HG02610 (cell line): Measurements from ENCODE around the gene EVA1B.

Source experiments
- ATAC-seq: cut with Tn5 transposase; IDR thresholded peaks from one replicate; pipeline ENCODE4 v1.9.1; 2021; ENCODE audit warnings: mild to moderate bottlenecking, moderate library complexity; ENCODE audit not compliant: unreplicated experiment

Gene EVA1B

DNA sequence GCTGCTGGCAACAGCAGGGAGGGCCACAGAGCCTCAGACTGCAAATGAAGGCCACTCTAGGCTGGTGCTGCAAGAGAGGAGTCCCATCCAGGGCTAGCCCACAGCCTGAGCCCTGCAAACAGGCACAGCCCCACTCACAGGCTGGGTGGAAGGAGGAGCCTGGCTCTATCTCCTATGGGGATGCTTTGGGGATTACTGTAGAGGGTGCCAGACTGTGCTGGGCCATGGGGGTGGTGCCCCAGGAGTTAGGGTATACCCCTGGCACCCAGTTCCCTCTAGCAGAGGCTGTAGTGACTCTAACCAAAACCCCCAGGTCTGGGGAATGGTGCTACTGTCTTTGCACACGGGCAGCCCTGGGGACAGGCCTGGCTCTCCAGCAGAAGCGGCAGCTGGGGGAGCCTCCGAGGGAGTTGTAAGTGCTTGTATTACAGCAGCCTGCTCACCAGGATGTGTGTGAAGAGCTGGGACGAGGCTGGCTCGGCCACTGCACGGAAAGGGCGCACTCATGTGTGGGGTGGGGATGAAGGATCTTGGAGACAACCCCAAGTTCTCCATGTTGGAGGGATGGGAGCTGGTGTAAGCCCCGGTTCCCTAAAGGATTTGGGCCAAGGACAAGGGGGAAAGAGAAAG is 23.4 kb upstream of the EVA1B start:
- no peak for ATAC-seq

GRCh38 chr1:36345353-36345752 is 21.9 kb upstream of the EVA1B start:
- no peak for ATAC-seq

DNA sequence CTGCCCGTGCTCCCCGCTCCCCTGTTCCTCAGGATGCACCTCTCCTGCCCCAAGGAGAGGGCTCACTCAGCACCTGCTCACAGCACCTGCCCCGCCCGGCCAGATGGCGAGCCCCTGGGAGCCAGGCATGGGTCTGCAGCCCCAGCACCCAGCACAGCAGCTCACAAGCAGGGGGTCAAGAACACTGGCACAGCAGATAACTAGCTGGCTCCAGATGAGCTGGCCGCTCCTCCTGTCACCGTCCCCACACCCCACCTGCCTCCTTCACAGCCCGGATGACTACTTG is 20.9 kb upstream of the EVA1B start:
- no peak for ATAC-seq

DNA sequence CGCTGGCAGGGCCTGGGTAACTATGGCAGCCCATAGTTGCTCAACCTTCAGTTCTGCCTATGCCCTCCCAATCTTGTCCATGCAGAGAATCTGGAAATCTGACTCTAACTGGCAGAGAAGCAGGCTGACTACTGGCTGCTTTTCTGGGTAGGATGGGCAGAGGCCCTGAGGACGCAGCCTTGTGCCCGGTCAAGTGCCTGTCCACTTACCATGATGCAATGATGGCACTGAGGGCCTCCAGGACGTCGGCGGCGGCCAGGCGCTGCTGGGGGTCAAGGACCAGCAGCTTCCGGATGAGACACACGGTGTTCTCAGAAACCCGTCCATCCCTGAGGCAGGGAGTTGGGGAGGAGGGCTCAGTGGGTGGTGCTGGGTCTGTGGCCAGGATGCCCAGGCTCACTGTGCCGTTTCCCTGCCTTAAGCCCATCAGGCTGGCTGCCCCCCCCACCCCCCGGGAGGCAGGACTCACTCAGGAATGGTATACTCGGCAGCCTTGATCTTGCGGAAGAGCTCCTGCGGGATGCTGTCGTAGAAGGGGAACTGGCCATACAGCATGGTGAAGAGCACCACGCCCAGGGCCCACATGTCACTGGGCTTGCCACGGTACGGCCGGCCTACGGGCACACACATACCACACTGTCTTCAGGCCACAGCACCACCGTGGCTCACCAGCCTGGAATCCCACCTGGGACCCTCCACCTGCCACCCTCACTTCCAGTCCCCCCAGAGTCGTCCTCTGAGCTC is 20.4 kb upstream of the EVA1B start:
- ATAC-seq = no peak

GRCh38 chr1:36342426-36343185 is 19.2 kb upstream of the EVA1B start:
- no peak for ATAC-seq

GRCh38 chr1:36341626-36342320 is 18.3 kb upstream of the EVA1B start:
- ATAC-seq = no peak

GRCh38 chr1:36339615-36340014 is 16.2 kb upstream of the EVA1B start:
- no peak for ATAC-seq

DNA sequence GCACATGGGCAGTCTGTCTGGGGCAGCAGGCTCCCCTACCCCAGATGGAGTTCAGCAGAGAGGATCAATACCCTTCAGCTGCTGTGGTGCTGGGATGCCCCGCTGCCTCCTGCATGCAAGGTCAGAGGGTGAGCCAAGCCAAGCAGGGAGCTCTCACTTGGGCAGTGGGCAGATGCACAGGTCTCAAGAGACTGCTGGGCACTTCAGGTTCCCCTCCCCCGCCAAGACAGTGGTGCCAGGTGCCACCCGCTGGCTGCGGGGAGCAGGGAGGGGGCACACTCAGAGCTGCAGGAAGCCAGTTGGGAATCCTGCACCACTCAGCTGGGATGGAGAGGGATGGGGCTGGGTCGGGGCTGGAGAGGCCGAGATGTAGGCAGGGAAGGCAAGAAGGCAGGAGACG is 15.8 kb upstream of the EVA1B start:
- no peak for ATAC-seq

DNA sequence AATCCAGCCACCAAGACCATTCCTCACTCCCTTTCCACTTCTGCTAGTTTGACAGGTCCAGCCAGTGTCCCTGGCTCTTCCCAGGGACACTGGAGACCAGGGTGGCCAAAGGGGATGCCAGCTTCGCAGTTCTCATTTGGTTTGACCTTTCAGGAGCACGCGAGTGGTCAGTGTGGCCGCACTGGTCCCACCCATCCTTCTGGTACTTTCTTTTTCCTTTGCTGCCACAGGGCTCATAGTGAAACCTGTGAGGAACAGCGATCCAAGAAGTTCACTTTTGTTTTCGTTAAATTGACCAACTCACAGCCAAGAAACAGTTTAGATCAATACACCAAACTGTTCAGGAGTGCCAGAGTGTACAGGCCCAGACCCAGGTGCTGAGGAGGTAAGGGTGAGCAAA is 14.4 kb upstream of the EVA1B start:
- ATAC-seq = no peak

DNA sequence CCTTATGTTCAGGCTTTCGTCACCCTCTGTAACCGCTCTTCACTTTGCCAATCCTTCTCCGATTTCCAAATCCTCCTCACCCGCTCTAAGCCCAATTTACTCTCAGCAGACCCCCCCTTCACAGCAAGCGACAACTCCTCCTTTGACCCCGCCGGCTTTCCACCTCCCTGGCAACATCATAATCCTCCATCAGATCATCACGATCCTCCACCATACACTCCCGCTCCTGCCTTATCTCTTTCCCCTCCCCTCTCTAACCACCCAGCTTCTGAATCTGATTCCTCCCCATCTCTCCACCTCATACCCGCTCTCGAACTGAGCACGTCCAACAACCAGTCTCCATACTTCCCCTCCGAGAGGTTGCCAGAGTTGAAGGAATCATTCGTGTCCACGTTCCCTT is 7.5 kb upstream of the EVA1B start:
- ATAC-seq = no peak

GRCh38 chr1:36329817-36330216 is 6.4 kb upstream of the EVA1B start:
- ATAC-seq = no peak

DNA sequence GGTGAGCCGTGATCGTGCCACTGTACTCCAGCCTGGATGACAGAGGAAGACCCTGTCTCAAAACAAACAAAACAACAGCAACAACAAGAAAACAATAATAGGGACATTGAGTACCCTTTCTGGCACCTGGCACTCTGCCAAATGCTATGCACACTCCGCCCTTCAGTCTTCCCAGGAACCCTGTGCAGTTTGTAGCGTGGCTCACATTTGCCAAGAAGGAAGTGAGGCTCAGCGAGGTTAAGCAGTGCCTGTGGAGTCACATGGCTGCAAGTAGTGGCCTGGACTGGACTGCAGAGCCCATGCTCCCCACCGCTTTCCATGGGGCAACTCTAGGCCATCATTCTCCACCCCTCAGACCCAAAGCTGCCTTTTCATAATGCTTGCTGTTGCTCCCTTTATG is 5.3 kb upstream of the EVA1B start:
- no peak for ATAC-seq

DNA sequence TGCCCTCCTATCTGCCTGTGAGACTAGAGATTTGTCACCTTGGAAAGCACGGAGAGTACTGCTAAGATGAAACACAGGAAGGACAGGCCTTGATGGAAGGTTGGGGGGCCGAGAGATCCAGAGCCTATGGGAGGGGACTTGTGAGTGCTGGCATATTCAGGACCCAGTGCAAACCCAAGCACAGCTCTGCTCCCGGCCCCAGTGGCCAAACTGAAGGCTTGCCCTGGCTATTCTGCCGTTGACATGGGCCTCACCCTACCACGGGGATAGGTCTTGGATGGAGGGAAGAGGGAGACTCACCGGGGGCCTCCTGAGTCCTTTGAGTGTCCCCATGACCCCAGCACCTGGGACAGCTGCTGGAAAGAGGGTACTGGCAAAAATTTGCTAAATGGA is 4.6 kb upstream of the EVA1B start:
- no peak for ATAC-seq

DNA sequence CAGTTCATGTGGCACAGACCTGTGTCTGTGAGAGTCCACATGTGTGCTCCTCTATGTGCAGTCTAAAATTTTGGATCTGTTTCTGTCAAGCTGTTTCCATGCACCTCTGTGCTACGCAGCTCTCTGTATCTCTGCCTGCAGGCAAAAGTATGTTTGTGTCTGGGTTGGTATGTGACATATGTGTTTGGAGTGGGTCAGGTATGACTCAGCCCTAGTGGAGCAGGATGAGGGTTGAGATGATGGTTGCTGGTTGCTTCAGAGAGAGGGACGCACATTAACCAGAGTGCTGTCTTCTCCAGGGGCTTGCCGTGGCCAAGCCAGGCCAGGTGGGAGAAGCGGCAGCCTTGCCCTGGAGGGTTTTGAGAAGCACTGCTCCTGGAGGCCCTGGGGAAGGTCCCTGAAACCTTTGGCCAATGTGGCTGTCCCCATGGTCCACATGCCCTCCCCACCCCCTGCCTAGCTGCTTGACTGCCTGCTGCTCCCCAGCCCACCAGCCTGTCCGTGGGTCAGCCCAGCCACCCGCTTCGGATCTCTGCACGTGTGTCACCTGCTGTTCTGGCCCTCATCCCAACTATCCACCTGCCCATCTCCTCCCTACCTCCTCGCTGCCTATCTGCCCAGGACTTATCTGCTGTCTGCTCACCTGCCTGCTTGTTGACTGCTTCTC is 4.1 kb upstream of the EVA1B start:
- ATAC-seq = no peak

DNA sequence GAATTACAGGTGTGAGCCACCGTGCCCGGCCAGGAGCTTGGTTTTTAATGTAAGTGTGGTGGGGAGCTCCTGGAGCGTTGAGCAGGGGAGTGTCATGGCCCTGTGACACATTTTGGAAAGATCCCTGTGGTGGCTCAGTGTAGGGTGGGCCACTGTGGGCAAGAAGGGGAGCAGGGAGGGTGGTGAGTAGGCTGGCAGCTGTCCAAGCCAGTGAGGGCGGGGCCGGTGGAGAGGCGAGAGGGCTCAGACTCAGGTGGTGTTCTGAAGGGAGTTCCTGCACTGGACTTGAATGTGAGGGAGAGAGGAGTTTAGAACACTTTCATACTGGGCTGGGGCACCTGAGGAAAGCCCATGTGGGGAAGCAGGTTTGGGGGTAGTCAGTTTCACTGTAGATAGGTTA is 3.1 kb upstream of the EVA1B start:
- no peak for ATAC-seq

DNA sequence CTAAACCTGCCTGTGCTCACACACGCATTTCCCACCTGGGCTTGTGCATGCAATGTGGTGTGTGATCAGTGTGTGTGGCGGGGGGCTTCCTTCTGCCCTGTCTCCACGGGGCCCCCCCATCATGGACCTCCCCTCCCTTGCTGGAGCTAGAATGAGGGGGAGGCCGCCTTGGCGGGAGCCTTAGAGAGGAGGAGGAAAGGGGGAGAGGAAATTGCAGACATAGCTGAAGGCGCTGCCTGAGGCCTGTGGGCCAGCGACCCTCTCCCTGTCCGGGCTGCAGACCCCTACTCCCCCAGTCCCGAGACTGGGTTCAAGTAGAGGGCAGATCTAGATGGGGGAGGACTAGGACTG is 883 bp upstream of the EVA1B start:
- ATAC-seq = no peak

- ATAC-seq = no peak
These were observed 434 bp downstream of the EVA1B start for GRCh38 chr1:36322786-36323635.

DNA sequence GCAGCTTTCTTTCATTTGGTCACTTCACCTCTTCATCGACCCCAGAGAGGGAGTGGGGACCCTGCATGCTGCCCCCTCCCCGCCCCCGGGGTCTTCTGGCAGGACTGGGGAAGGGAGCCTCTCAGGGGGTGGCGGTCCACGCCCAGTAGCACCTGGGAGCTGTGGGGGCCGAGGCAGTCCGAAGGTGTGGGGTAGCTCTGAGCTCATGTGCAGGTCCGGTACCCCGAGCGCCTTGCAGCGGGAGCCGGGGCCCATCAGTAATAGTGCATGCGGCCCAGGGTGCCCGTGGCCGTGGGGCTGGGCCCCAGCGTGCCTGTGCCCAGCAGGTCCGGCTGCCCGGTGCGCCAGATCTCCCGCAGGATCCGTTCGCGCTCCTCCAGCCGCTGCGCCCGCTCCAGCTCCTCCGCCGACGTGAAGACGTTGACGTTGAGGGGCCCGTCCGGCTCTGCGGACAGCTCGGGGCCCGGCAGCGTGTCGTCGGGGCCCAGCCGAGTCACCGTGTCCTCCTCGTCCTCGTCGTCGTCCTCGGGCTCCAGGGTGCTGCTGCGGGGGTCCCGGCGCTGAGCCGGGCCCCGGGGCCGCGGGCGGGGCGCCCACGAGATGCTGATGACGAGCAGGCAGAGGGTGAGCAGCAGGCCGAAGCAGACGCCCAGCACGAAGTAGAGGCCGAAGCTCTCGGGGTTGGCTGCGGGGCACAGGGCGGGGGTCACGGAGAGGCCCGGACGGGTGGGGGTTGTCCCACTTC is 1.2 kb downstream of the EVA1B start:
- ATAC-seq = no peak

DNA sequence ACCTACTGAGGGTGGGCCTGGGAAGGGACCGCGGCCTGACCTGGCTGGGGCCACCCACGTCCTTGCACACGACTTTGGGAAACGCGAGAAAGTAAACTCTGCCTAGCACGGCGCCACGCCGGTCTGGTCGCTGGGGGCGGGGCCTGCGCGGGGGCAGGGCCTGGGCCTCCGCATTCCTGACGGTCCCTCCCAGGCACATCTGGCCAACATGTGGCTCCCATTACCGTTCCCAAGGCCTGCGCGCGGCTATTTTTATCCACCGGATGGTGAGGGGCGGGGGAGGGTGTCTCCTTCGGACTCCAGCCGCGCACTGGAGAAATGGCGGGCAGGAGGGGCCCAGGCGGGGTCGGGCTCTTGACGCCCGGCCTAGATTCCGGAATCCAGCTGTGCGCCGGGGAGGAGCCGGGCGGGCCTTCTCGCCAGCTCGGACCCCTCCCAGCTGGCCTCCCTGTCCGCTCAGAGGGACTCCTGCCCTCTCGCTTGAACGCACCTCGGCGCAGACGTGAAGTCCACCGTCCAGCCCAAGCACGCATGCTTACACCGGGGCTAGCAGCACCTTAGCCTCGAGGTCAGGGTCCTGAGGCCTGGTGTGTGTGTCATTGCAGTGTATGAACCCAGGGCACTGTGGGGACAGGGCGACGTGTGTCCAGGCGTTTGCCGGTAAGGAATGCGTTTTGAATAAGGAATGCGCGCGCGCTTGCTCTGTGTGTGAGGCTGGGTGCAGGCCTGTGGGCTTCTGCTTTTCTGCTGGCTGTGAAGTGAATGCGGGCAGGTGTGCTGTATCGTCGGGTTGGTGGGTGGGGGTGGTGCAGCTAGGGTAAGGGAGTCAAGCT is 2.1 kb downstream of the EVA1B start:
- ATAC-seq = no peak
